GM12878 (cell line): ENCODE results near the gene RRM2. TPM values are rescaled to one million over a fixed set of nuclear protein-coding genes. Genes with fewer than 3 reads are reported as not detected.

ENCODE experiments used
- ATAC-seq: fragments of 200-7000 bp; cut with Tn5 transposase; 3 replicates; pipeline ENCODE4 v1.9.1; 2020; ENCODE audit warnings: mild to moderate bottlenecking, moderate library complexity
- BruUV-seq: library from RNA; stranded (reverse); fragments of 400-500 nt; replicated peaks from 2 replicates; lab custom pipeline; 2021; lab: Mats Ljungman, UMichigan
- CTCF ChIA-PET: fragments of 300-600 bp; sonication (Branson Sonifier 250); formaldehyde crosslinking; extraction: SDS; loops from one replicate; lab custom pipeline; 2021; ENCODE audit warnings: inconsistent platforms; lab: Yijun Ruan, JAX
- POLR2A ChIA-PET: fragments of 350-600 bp; formaldehyde crosslinking; extraction: SDS; loops from one replicate; lab custom pipeline; 2021; ENCODE audit warnings: inconsistent platforms; lab: Charles Lee
- RAD21 ChIA-PET: fragments of 300-600 bp; sonication (Branson Sonifier 250); formaldehyde crosslinking; loops from one replicate; lab custom pipeline; 2023; ENCODE audit warnings: antibody characterized with exemption; ENCODE audit not compliant: unreplicated experiment; lab: Charles Lee
- SMC1A ChIA-PET: fragments of 300-600 bp; sonication (Branson Sonifier 250); formaldehyde crosslinking; loops from one replicate; lab custom pipeline; 2023; ENCODE audit not compliant: unreplicated experiment, uncharacterized antibody; lab: Charles Lee
- DNase-seq: peaks from one replicate; pipeline ENCODE4 v3.0.0-alpha.2; 2011; ENCODE audit warnings: low read depth, low spot score
- FAIRE-seq: peaks from 3 replicates; lab custom pipeline; 2011; peaks lifted over from hg19 to GRCh38; lab: Jason Lieb, UNC
- H2AFZ ChIP-seq: 2 replicates; pipeline ENCODE4 v1.6.0; 2011; ENCODE audit warnings: low read depth, low read length, control low read depth; ENCODE audit not compliant: control insufficient read depth
- H3K27ac ChIP-seq: 2 replicates; pipeline ENCODE4 v1.5.1; 2011; ENCODE audit warnings: control low read depth; ENCODE audit not compliant: control insufficient read depth, insufficient read depth
- H3K27me3 ChIP-seq, 2 experiments: replicated peaks in 1 of 2; 2 replicates each; pipeline versions ENCODE4 v1.6.0 to v1.6.1; 2011; ENCODE audit warnings: low read length in 1 of 2; ENCODE audit not compliant: control insufficient read depth in 2 of 2, insufficient read depth in 2 of 2
- H3K36me3 ChIP-seq, 2 experiments: 2 replicates each; pipeline ENCODE4 v1.5.1; 2011; ENCODE audit warnings: low read length in 1 of 2; ENCODE audit not compliant: control insufficient read depth in 2 of 2, insufficient read depth in 2 of 2
- H3K4me1 ChIP-seq: 2 replicates; pipeline ENCODE4 v1.6.1; 2011; ENCODE audit warnings: mild to moderate bottlenecking, low read length, moderate library complexity, mixed read lengths; ENCODE audit not compliant: control insufficient read depth, insufficient read depth
- H3K4me2 ChIP-seq: 2 replicates; pipeline ENCODE4 v1.6.0; 2011; ENCODE audit warnings: control low read depth; ENCODE audit not compliant: control insufficient read depth, insufficient read depth
- H3K4me3 ChIP-seq: fragments of 200-600 bp; sonication (generic); 2 replicates; pipeline ENCODE4 v1.5.1; 2016
- H3K79me2 ChIP-seq: 2 replicates; pipeline ENCODE4 v1.6.0; 2011; ENCODE audit warnings: low read length; ENCODE audit not compliant: control insufficient read depth, insufficient read depth
- H3K9ac ChIP-seq: 2 replicates; pipeline ENCODE4 v1.8.0; 2011; ENCODE audit warnings: low read length, control low read depth, mixed read lengths; ENCODE audit not compliant: control insufficient read depth, insufficient read depth
- H3K9me3 ChIP-seq: replicated peaks from 3 replicates; pipeline ENCODE4 v1.5.1; 2011; ENCODE audit warnings: mild to moderate bottlenecking, low read length; ENCODE audit not compliant: control insufficient read depth, insufficient read depth
- H4K20me1 ChIP-seq: 2 replicates; pipeline ENCODE4 v1.6.0; 2011; ENCODE audit not compliant: control insufficient read depth, insufficient read depth
- FOS ChIP-seq: IDR thresholded peaks from 3 replicates; pipeline ENCODE4 v1.6.1; 2011; ENCODE audit warnings: borderline replicate concordance; ENCODE audit not compliant: insufficient read length; ENCODE audit errors: extremely low read depth
- PAX5 ChIP-seq: IDR thresholded peaks from 2 replicates; pipeline ENCODE4 v1.6.1; 2011; ENCODE audit warnings: low read depth, low read length, borderline replicate concordance
- POLR2A ChIP-seq: IDR thresholded peaks from 2 replicates; pipeline ENCODE4 v1.6.1; 2011; ENCODE audit warnings: low read depth, mild to moderate bottlenecking, low read length
- POLR2AphosphoS5 ChIP-seq: IDR thresholded peaks from 2 replicates; pipeline ENCODE4 v1.6.1; 2011; ENCODE audit warnings: mild to moderate bottlenecking, low read length, inconsistent platforms
- WGBS: methylation state at CpG from one replicate; pipeline ENCODE4 v1.1.6; 2016; ENCODE audit warnings: low lambda C conversion rate; ENCODE audit not compliant: insufficient replicate concordance, insufficient coverage; ENCODE audit errors: missing lambda C conversion rate; 5-methylcytosine and 5-hydroxymethylcytosine counted together
- in situ Hi-C: fragments of 300-500 bp; cut with MboI; formaldehyde crosslinking; loops from 9 replicates; pipeline ENCODE4 v1.14.3; 2018; ENCODE audit warnings: mixed read lengths
- intact Hi-C: fragments of 100-400 bp; cut with micrococcal nuclease; formaldehyde crosslinking; loops from one replicate; pipeline ENCODE4 v1.14.2; 2022; ENCODE audit not compliant: unreplicated experiment
- polyA plus RNA-seq, 11 experiments: library from polyadenylated mRNA; depleted of rRNA in 4 of 11; unstranded in 6 of 11; stranded (reverse) in 5 of 11; fragments of >200 nt; fragmentation: Nextera tagmentation in 4 of 11; fragmentation: Illumina TruSeq in 1 of 11; extraction: Ambion mirVana in 4 of 11; extraction: Trizol in 1 of 11; gene quantifications; 1 replicate in 1 of 11; 2 replicates in 10 of 11; pipeline versions ENCODE4 v1.2.1 to v1.2.3, GENCODE V29; 2011 to 2016; ENCODE audit warnings: inconsistent platforms in 2 of 11, missing spikeins in 2 of 11, low read depth in 1 of 11
- total RNA-seq, 4 experiments: library from RNA; depleted of rRNA in 3 of 4; stranded (reverse); fragments of >200 nt in 3 of 4; fragmentation: Illumina TruSeq in 1 of 4; extraction: Trizol in 1 of 4; gene quantifications; 2 replicates each; pipeline versions ENCODE4 v1.2.1 to v1.2.3, GENCODE V29; 2013 to 2021

The RRM2 gene
- total and polyA plus RNA-seq, 10 of the 15 experiments (the other 5 are each of a cell fraction or from before 2014, with no cell fraction given): 54.4 to 771 (median 159) TPM

- Histone ChIP-seq H3K27me3 (no peaks in the 10 kb centered on the region), H3K4me3 (no peak overlapping the region), H3K4me1 (no peaks in the 10 kb centered on the region), H3K79me2 (no peaks in the 10 kb centered on the region), H3K9me3 (no peaks in the 10 kb centered on the region), H3K36me3 (peaks cover 2 to 10% of the 10 kb centered on the region in 2 experiments; a peak in 3 of 4 replicates), H3K9ac (no peak overlapping the region), H4K20me1 (peaks cover 3% of the 10 kb centered on the region), H3K4me2 (no peak overlapping the region), H3K27ac (no peak overlapping the region), H2AFZ (no peak overlapping the region)
- RAD21 ChIA-PET: interaction anchor here (1.3 to 13.8 kb wide), 3 partner anchors 11 to 299 kb away, joined by 3 to 181 read pairs (median 4); no protein-coding TSS in a partner anchor
- peak; percentile 10; the same call in 1 of the 3 replicates for ATAC-seq
- FAIRE-seq: no peak
- CTCF ChIA-PET: interaction anchor here (0.7 to 1.9 kb wide), 3 partner anchors 10 to 299 kb away, joined by 3 to 6 read pairs (median 5); no protein-coding TSS in a partner anchor
- no TSS peak for BruUV-seq
- WGBS: 83% methylated on average over 7 of the region's 7 CpGs
- intact Hi-C loops (no loop called here), in situ Hi-C loops (no loop called here)
- POLR2A ChIA-PET: no interaction called here
- TF ChIP-seq PAX5: no peak
- 0 out of 2 replicates have a peak, but pooled peaks have one; percentile 31 for TF ChIP-seq POLR2AphosphoS5
- no peak for TF ChIP-seq FOS
- TF ChIP-seq POLR2A: peak; percentile 73
- SMC1A ChIA-PET: no interaction called here
- no peak for DNase-seq
Measured at GRCh38 chr2:10136101-10136934, 13.8 kb downstream of the RRM2 start.
